Non-pigmented ciliary epithelial cell (primary cell): ENCODE results near the gene CDIP1.

Source experiments
- DNase-seq: peaks from one replicate; pipeline ENCODE4 v3.0.0-alpha.2; 2010; ENCODE audit warnings: low read depth

The CDIP1 gene

GRCh38 chr16:4489030-4489429, 49.5 kb downstream of the CDIP1 start:
- peak; percentile 76 for DNase-seq

GRCh38 chr16:4488499-4488967, 50.0 kb downstream of the CDIP1 start:
- DNase-seq, result no peak

GRCh38 chr16:4487955-4488498, 50.5 kb downstream of the CDIP1 start:
- DNase-seq, result no peak

- no peak for DNase-seq
Observed at GRCh38 chr16:4486126-4486893, 52.3 kb downstream of the CDIP1 start.

GRCh38 chr16:4481963-4482362, 56.6 kb downstream of the CDIP1 start:
- DNase-seq, result no peak

GRCh38 chr16:4481526-4481925, 57.0 kb downstream of the CDIP1 start:
- DNase-seq, result no peak

- DNase-seq, result no peak
Observed at GRCh38 chr16:4477966-4478365, 60.6 kb downstream of the CDIP1 start.

- DNase-seq, result no peak
Observed at GRCh38 chr16:4475880-4476788, 62.4 kb downstream of the CDIP1 start, which contains the start of gene HMOX2. HMOX2 (plus strand) TSS chr16:4476398; CDS start chr16:4505525, 29,127 bp downstream.

- DNase-seq, result no peak
Observed at GRCh38 chr16:4474192-4474961, 64.2 kb downstream of the CDIP1 start, which contains the start of gene NMRAL1. NMRAL1 (minus strand) TSS chr16:4474625; CDS start chr16:4474132, 493 bp downstream.

GRCh38 chr16:4472880-4473279, 65.7 kb downstream of the CDIP1 start:
- no peak for DNase-seq

- DNase-seq, result no peak
Observed at GRCh38 chr16:4471869-4472268, 66.7 kb downstream of the CDIP1 start.

- no peak for DNase-seq
Observed at GRCh38 chr16:4468972-4469371, 69.6 kb downstream of the CDIP1 start.

- no peak for DNase-seq
Observed at GRCh38 chr16:4467916-4468315, 70.7 kb downstream of the CDIP1 start.

- DNase-seq, result no peak
Observed at GRCh38 chr16:4465977-4466779, 72.4 kb downstream of the CDIP1 start.

- no peak for DNase-seq
Observed at GRCh38 chr16:4463522-4464163, 74.9 kb downstream of the CDIP1 start.

GRCh38 chr16:4461250-4462085, 77.1 kb downstream of the CDIP1 start:
- no peak for DNase-seq

- no peak for DNase-seq
Observed at GRCh38 chr16:4460936-4461249, 77.7 kb downstream of the CDIP1 start.
